Globus pallidus (tissue), 1 donor: Measurements from ENCODE around the gene NTN4.
A peak's percentile ranks its signal among the peaks of the same experiment; 100 is the strongest.
"Not testable (repeated sequence)": the region's sequence is repeated elsewhere in the genome, so short reads cannot be mapped to it uniquely, and the experiment has no call there.

ENCODE experiments used
- DNase-seq: peaks from one replicate; pipeline ENCODE4 v3.0.0-alpha.2; 2015; ENCODE audit warnings: low spot score

The NTN4 gene

GRCh38 chr12:95790033-95790916, at the start of gene NTN4:
NTN4 (minus strand) TSS chr12:95790764; CDS start chr12:95790309, 455 bp downstream.
- DNase-seq, result peak; percentile 3

GRCh38 chr12:95838125-95838524, 47.6 kb upstream of the NTN4 start:
- DNase-seq, result no peak

- DNase-seq, result no peak
Measured at GRCh38 chr12:95837240-95838038, 46.9 kb upstream of the NTN4 start.

- DNase-seq, result no peak
Measured at GRCh38 chr12:95836630-95837239, 46.2 kb upstream of the NTN4 start.

GRCh38 chr12:95836185-95836609, 45.6 kb upstream of the NTN4 start:
- no peak for DNase-seq

GRCh38 chr12:95834572-95834971, 44.0 kb upstream of the NTN4 start:
- DNase-seq, result no peak

GRCh38 chr12:95830335-95831089, 39.9 kb upstream of the NTN4 start:
- no peak for DNase-seq

GRCh38 chr12:95829395-95829794, 38.8 kb upstream of the NTN4 start:
- DNase-seq, result no peak

GRCh38 chr12:95820096-95820703, 29.6 kb upstream of the NTN4 start:
- peak; percentile 45 for DNase-seq

GRCh38 chr12:95815632-95816212, 25.2 kb upstream of the NTN4 start:
- DNase-seq, result peak; percentile 28

GRCh38 chr12:95812155-95812554, 21.6 kb upstream of the NTN4 start:
- not testable (repeated sequence) for DNase-seq

- DNase-seq, result no peak
Measured at GRCh38 chr12:95810411-95810810, 19.8 kb upstream of the NTN4 start.

- DNase-seq, result no peak
Measured at GRCh38 chr12:95809000-95809680, 18.6 kb upstream of the NTN4 start.

GRCh38 chr12:95808146-95808545, 17.6 kb upstream of the NTN4 start:
- no peak for DNase-seq

GRCh38 chr12:95805864-95806671, 15.5 kb upstream of the NTN4 start:
- no peak for DNase-seq

- no peak for DNase-seq
Measured at GRCh38 chr12:95804291-95804690, 13.7 kb upstream of the NTN4 start.

GRCh38 chr12:95803817-95804216, 13.3 kb upstream of the NTN4 start:
- DNase-seq, result no peak

- no peak for DNase-seq
Measured at GRCh38 chr12:95802482-95803270, 12.1 kb upstream of the NTN4 start.

GRCh38 chr12:95796982-95797289, 6.4 kb upstream of the NTN4 start:
- no peak for DNase-seq
